HFFc6 (cell line): ENCODE results near the gene SLAMF9. TPM values are rescaled to one million over a fixed set of nuclear protein-coding genes. Genes with fewer than 3 reads are reported as not detected.

Experiments used
- DNase-seq: peaks from one replicate; pipeline ENCODE4 v3.0.0-alpha.2; 2018
- H3K27ac Mint-ChIP-seq: 2 replicates; pipeline ENCODE4 v1.8.0; 2020; ENCODE audit warnings: mild to moderate bottlenecking, mixed read lengths
- H3K27me3 Mint-ChIP-seq: 2 replicates; pipeline ENCODE4 v1.8.0; 2021; ENCODE audit warnings: mild to moderate bottlenecking, moderate library complexity, mixed read lengths; ENCODE audit not compliant: insufficient read depth
- H3K36me3 Mint-ChIP-seq: 2 replicates; pipeline ENCODE4 v1.8.0; 2021; ENCODE audit warnings: low read depth, mixed read lengths
- H3K4me1 Mint-ChIP-seq: 2 replicates; pipeline ENCODE4 v1.8.0; 2020; ENCODE audit warnings: low read depth, mixed read lengths
- H3K4me3 Mint-ChIP-seq: 2 replicates; pipeline ENCODE4 v1.8.0; 2020; ENCODE audit warnings: mild to moderate bottlenecking, moderate library complexity, mixed read lengths
- H3K9me3 Mint-ChIP-seq: 2 replicates; pipeline ENCODE4 v1.8.0; 2020; ENCODE audit warnings: mild to moderate bottlenecking, mixed read lengths
- CTCF ChIP-seq: fragments of 200-600 bp; sonication (generic); IDR thresholded peaks from 2 replicates; pipeline ENCODE4 v1.5.0; 2021; ENCODE audit warnings: antibody characterized with exemption, mild to moderate bottlenecking
- long read RNA-seq: library from polyadenylated mRNA; unstranded; transcript quantifications from one replicate; pipeline ENCODE4 v2.0.0, GENCODE V29; 2019
- total RNA-seq, 6 experiments: library from RNA; stranded (reverse); fragmentation: NEBNext Ultra II Directional; extraction: Animal tissue kit (Norgen Biotek cat#: 25700); gene quantifications; 2 replicates in 1 of 6; 3 replicates in 5 of 6; pipeline ENCODE4 v1.2.3, GENCODE V29; 2021

SLAMF9 gene
- under 1 TPM in 3 of 6 experiments, not detected in 3; 0.41 to 0.51 (median 0.46) TPM for total RNA-seq
- long read RNA-seq, result 0 reads

DNA sequence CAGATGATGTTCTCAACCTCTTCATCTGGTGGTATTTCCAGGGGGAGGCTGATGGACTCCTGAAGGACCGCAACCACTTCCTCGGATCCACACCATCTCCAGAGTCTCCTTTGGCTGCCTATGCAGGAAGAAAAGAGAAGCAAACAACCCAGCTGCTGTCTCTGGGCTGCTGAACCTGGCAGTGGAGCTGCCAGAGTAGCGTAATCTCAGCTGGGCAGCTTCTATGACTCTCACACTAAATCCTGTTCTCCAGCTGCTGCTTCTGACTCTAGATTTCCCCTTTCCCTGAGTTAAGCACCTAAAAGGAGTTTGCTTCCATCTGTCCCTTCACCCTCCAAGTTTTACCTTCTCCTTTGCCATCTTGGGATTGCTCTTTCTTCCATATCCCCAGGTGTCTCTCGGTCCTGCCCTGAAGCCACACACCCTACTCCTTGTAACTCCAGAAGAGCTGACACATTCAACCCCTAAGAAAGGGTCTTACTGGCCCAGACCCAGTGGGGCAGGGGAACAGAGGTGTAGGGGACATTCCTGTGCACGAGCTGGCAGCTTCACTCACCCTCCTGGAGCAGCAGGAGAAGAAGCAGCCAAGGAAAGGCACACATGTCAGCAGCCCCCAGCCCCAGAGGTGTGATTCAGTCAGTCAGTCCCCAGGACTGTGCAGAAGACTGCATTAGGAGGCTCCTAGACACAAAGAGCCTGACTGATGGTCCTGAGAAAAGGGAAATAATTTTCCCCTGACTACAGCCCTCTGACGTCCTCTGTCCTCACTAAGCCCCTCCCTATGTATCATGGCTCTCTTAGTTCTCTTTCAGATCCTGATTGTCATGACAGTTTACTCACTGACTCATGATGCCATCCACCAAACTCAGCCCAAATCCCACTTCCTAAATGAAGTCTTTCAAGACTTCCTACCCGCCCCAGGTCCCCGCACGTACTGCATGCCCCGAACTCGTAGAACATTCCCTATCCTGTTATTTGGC is at the start of gene SLAMF9:
SLAMF9 (minus strand) TSS at position 702 of the 980 bp plus-strand sequence; CDS start at position 602, 100 bp downstream.
- Mint-ChIP-seq H3K9me3 (no peaks in the 10 kb centered on the region), H3K4me3 (peak within 1 kb of the TSS; percentile 29; the same call in 1 of the 2 replicates), H3K36me3 (no peaks in the 10 kb centered on the region), H3K4me1 (peaks cover 12% of the 10 kb centered on the region), H3K27ac (peak within 1 kb of the TSS; percentile 7; the same call in 1 of the 2 replicates), H3K27me3 (peaks cover 30% of the 10 kb centered on the region)
- DNase-seq, result peak; percentile 10
- no peak for TF ChIP-seq CTCF

- TF ChIP-seq CTCF, result no peak
- H3K36me3 Mint-ChIP-seq, result no peaks in the 10 kb centered on the region
- peaks cover 1% of the 10 kb centered on the region; the same call in 1 of the 2 replicates for H3K27me3 Mint-ChIP-seq
- H3K9me3 Mint-ChIP-seq, result no peaks in the 10 kb centered on the region
- peaks cover 33% of the 10 kb centered on the region for H3K4me1 Mint-ChIP-seq
- DNase-seq, result no peak
- no peak overlapping the region for H3K4me3 Mint-ChIP-seq
- H3K27ac Mint-ChIP-seq, result no peak overlapping the region
Observed at GRCh38 chr1:160001440-160001839, 47.4 kb upstream of the SLAMF9 start.

GRCh38 chr1:159999204-159999603 is 45.2 kb upstream of the SLAMF9 start:
- peaks cover 1% of the 10 kb centered on the region; the same call in 1 of the 2 replicates for H3K27me3 Mint-ChIP-seq
- H3K4me1 Mint-ChIP-seq, result peaks cover 51% of the 10 kb centered on the region
- no peaks in the 10 kb centered on the region for H3K9me3 Mint-ChIP-seq
- H3K4me3 Mint-ChIP-seq, result no peak overlapping the region
- no peak for TF ChIP-seq CTCF
- DNase-seq, result no peak
- H3K36me3 Mint-ChIP-seq, result no peaks in the 10 kb centered on the region
- no peak overlapping the region for H3K27ac Mint-ChIP-seq

DNA sequence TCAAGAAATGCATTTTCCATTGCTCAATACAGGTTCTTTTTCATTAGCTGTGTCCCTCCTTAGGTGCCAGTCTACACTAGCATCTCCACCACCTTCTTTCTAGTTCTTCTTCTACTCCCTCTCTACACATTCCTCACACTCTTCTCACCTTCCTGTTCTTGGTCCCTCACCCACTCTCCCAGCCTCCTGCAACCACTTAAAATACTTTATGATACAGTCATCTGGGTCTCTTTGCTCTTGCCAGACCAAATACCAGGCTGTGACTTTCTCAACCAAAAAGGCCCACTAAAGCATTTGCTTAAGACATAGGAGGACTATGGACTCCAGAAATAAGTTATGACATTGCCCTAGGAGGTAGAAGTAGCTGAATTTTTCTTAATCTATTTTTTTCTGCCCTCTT is 42.6 kb upstream of the SLAMF9 start:
- peak; percentile 88 for DNase-seq
- peak overlapping the region; percentile 45 for H3K27ac Mint-ChIP-seq
- peaks cover 1% of the 10 kb centered on the region; the same call in 1 of the 2 replicates for H3K27me3 Mint-ChIP-seq
- H3K4me1 Mint-ChIP-seq, result peaks cover 62% of the 10 kb centered on the region
- no peak for TF ChIP-seq CTCF
- peak overlapping the region; percentile 4; the same call in 1 of the 2 replicates for H3K4me3 Mint-ChIP-seq
- H3K36me3 Mint-ChIP-seq, result no peaks in the 10 kb centered on the region
- no peaks in the 10 kb centered on the region for H3K9me3 Mint-ChIP-seq

DNA sequence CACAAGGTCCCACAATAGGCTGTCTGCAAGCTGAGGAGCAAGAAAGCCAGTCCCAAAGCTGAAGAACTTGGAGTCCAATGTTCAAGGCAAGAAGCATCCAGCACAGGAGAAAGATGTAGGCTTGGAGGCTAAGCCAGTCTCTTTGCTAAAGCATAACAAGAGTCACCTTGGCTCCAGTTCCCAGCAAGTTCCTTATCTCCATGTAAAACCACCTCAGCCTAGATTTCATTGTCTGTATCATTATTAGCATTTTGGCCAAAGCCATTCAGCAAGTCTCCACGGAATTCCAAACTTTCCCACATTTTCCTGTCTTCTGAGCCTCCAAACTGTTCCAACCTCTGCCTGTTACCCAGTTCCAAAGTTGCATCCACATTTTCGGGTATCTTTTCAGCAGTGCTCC is 40.9 kb upstream of the SLAMF9 start:
- no peak overlapping the region for H3K4me3 Mint-ChIP-seq
- H3K27ac Mint-ChIP-seq, result no peak overlapping the region
- H3K4me1 Mint-ChIP-seq, result peaks cover 70% of the 10 kb centered on the region
- no peaks in the 10 kb centered on the region for H3K9me3 Mint-ChIP-seq
- H3K36me3 Mint-ChIP-seq, result no peaks in the 10 kb centered on the region
- TF ChIP-seq CTCF, result no peak
- no peak for DNase-seq
- peaks cover 5% of the 10 kb centered on the region; the same call in 1 of the 2 replicates for H3K27me3 Mint-ChIP-seq
